Type B pancreatic cell (in vitro differentiated cells): ENCODE results near the gene SAXO1. TPM values are rescaled to one million over a fixed set of nuclear protein-coding genes. Genes with fewer than 3 reads are reported as not detected.

Source experiments
- total RNA-seq: library from RNA; stranded (reverse); gene quantifications from 2 replicates; pipeline ENCODE4 v1.2.1, GENCODE V29; 2021; ENCODE audit warnings: low replicate concordance

The SAXO1 gene
- total RNA-seq, 1 donor from 2014 or later: not detected

Other genes starting within 250 kb of the SAXO1 start
- gene RRAGA, start 16.2 kb upstream of the SAXO1 start, total RNA-seq: 73.2 and 75.3 TPM in 2 replicates
- 13.9 and 20.7 TPM in 2 replicates for gene HAUS6, start 69.7 kb upstream of the SAXO1 start, total RNA-seq
- gene PLIN2, start 94.3 kb upstream of the SAXO1 start, total RNA-seq: 79.1 and 95.1 TPM in 2 replicates
- gene DENND4C, start 197.5 kb upstream of the SAXO1 start, total RNA-seq: 36.6 and 54.1 TPM in 2 replicates